Thyroid gland (tissue), 4 donors: Measurements from ENCODE around the gene CREG2.

Source experiments
- CTCF ChIP-seq, 6 experiments: fragments of 200-600 bp in 3 of 6; fragments of 450-650 bp in 3 of 6; sonication (generic) in 3 of 6; IDR thresholded peaks; one replicate each; pipeline ENCODE4 v1.5.1; 2016 to 2019; ENCODE audit warnings: antibody characterized with exemption in 6 of 6, mild to moderate bottlenecking in 2 of 6, inconsistent platforms in 1 of 6, moderate library complexity in 1 of 6
- POLR2A ChIP-seq, 2 donors: fragments of 450-650 bp; IDR thresholded peaks; one replicate each; pipeline ENCODE4 v1.6.1; 2017; ENCODE audit warnings: antibody characterized with exemption in 2 of 2, mild to moderate bottlenecking in 2 of 2, moderate library complexity in 1 of 2

GRCh38 chr2:101361522-101361921 lies 25.8 kb downstream of the CREG2 start:
- TF ChIP-seq POLR2A (IDR thresholded peaks at IDR 0.05) (no peak), CTCF (IDR thresholded peaks at IDR 0.05) (no peak)
